H9 (cell line): ENCODE data around the gene JAG2. TPM values are rescaled to one million over a fixed set of nuclear protein-coding genes. Genes with fewer than 3 reads are reported as not detected.

ENCODE experiments used
- DNase-seq: peaks from one replicate; pipeline ENCODE4 v3.0.0-alpha.2; 2017
- H2AFZ ChIP-seq: one replicate; pipeline ENCODE4 v1.6.1; 2013; ENCODE audit warnings: mild to moderate bottlenecking, low read length, control low read depth, moderate library complexity
- H2AK5ac ChIP-seq: 2 replicates; pipeline ENCODE4 v1.6.1; 2013; ENCODE audit warnings: low read length, control low read depth, mixed read lengths; ENCODE audit not compliant: insufficient read length
- H2BK120ac ChIP-seq: one replicate; pipeline ENCODE4 v1.6.1; 2013; ENCODE audit warnings: low read depth, mild to moderate bottlenecking, low read length, control low read depth, inconsistent platforms; ENCODE audit not compliant: poor library complexity, severe bottlenecking
- H2BK12ac ChIP-seq: 2 replicates; pipeline ENCODE4 v1.6.1; 2013; ENCODE audit warnings: low read length, control low read depth, mixed read lengths, low read depth; ENCODE audit not compliant: insufficient read length
- H2BK15ac ChIP-seq: 2 replicates; pipeline ENCODE4 v1.6.1; 2013; ENCODE audit warnings: low read depth, low read length, control low read depth
- H2BK20ac ChIP-seq: one replicate; pipeline ENCODE4 v1.6.1; 2013; ENCODE audit warnings: low read depth, mild to moderate bottlenecking, low read length, control low read depth, inconsistent platforms; ENCODE audit not compliant: poor library complexity, severe bottlenecking
- H2BK5ac ChIP-seq: 2 replicates; pipeline ENCODE4 v1.6.1; 2013; ENCODE audit warnings: low read length, control low read depth, mixed read lengths; ENCODE audit not compliant: insufficient read length
- H3K14ac ChIP-seq: 2 replicates; pipeline ENCODE4 v1.6.1; 2013; ENCODE audit warnings: low read length, control low read depth; ENCODE audit not compliant: insufficient read depth
- H3K18ac ChIP-seq: 2 replicates; pipeline ENCODE4 v1.6.1; 2013; ENCODE audit warnings: low read depth, mild to moderate bottlenecking, mixed read lengths, low read length, control low read depth; ENCODE audit not compliant: insufficient read length
- H3K23ac ChIP-seq: 2 replicates; pipeline ENCODE4 v1.6.1; 2013; ENCODE audit warnings: low read length, control low read depth, mixed read lengths, low read depth; ENCODE audit not compliant: insufficient read length
- H3K23me2 ChIP-seq: 2 replicates; pipeline ENCODE4 v1.6.1; 2013; ENCODE audit warnings: low read depth, mild to moderate bottlenecking, mixed read lengths, low read length, control low read depth; ENCODE audit not compliant: insufficient read length, poor library complexity, severe bottlenecking
- H3K27ac ChIP-seq: 2 replicates; pipeline ENCODE4 v1.5.1; 2013; ENCODE audit warnings: low read length, control low read depth, mixed read lengths, low read depth; ENCODE audit not compliant: insufficient read length
- H3K27me3 ChIP-seq: 2 replicates; pipeline ENCODE4 v1.6.1; 2013; ENCODE audit warnings: low read length, control low read depth, inconsistent platforms; ENCODE audit not compliant: insufficient read depth
- H3K4ac ChIP-seq: 2 replicates; pipeline ENCODE4 v1.6.1; 2013; ENCODE audit warnings: low read depth, mild to moderate bottlenecking, control low read depth, inconsistent platforms, low read length, moderate library complexity
- H3K4me1 ChIP-seq: 2 replicates; pipeline ENCODE4 v1.6.1; 2013; ENCODE audit warnings: low read length, control low read depth, inconsistent platforms; ENCODE audit not compliant: insufficient read depth
- H3K4me2 ChIP-seq: 2 replicates; pipeline ENCODE4 v1.6.1; 2013; ENCODE audit warnings: low read length, control low read depth, mixed read lengths; ENCODE audit not compliant: insufficient read length, insufficient read depth
- H3K56ac ChIP-seq: 2 replicates; pipeline ENCODE4 v1.6.1; 2013; ENCODE audit warnings: low read depth, mild to moderate bottlenecking, mixed read lengths, low read length, control low read depth; ENCODE audit not compliant: insufficient read length
- H3K79me1 ChIP-seq: 2 replicates; pipeline ENCODE4 v1.6.1; 2013; ENCODE audit warnings: low read depth, mild to moderate bottlenecking, moderate library complexity, low read length, control low read depth, inconsistent platforms; ENCODE audit not compliant: insufficient read depth, poor library complexity, severe bottlenecking
- H3K79me2 ChIP-seq: 2 replicates; pipeline ENCODE4 v1.6.1; 2013; ENCODE audit warnings: low read length, control low read depth, inconsistent platforms; ENCODE audit not compliant: insufficient read depth
- H3K9ac ChIP-seq: 2 replicates; pipeline ENCODE4 v1.6.1; 2013; ENCODE audit warnings: low read length, control low read depth, mixed read lengths; ENCODE audit not compliant: insufficient read length; ENCODE audit errors: extremely low read depth
- H3K9me3 ChIP-seq: one replicate; pipeline ENCODE4 v1.6.1; 2013; ENCODE audit warnings: low read depth, low read length, inconsistent platforms; ENCODE audit not compliant: control insufficient read depth
- H3T11ph ChIP-seq: one replicate; pipeline ENCODE4 v1.6.1; 2013; ENCODE audit warnings: mild to moderate bottlenecking, low read length, control low read depth, inconsistent platforms
- H4K20me1 ChIP-seq: one replicate; pipeline ENCODE4 v1.6.1; 2013; ENCODE audit not compliant: control insufficient read depth, insufficient read length, insufficient read depth
- H4K5ac ChIP-seq: 2 replicates; pipeline ENCODE4 v1.6.1; 2013; ENCODE audit warnings: low read depth, mild to moderate bottlenecking, mixed read lengths, low read length, control low read depth; ENCODE audit not compliant: insufficient read length
- H4K8ac ChIP-seq: replicated peaks from 2 replicates; pipeline ENCODE4 v1.6.1; 2013; ENCODE audit warnings: low read length, control low read depth, mixed read lengths, low read depth; ENCODE audit not compliant: insufficient read length
- H4K91ac ChIP-seq: 2 replicates; pipeline ENCODE4 v1.6.1; 2013; ENCODE audit warnings: low read depth, mild to moderate bottlenecking, moderate library complexity, mixed read lengths, low read length, control low read depth; ENCODE audit not compliant: insufficient read length
- H3K27ac Mint-ChIP-seq, 3 experiments: 2 replicates in 2 of 3; 3 replicates in 1 of 3; pipeline ENCODE4 v1.8.0; 2020 to 2021; ENCODE audit warnings: mixed read lengths in 3 of 3, mild to moderate bottlenecking in 1 of 3, moderate library complexity in 1 of 3
- H3K27me3 Mint-ChIP-seq: 2 replicates; pipeline ENCODE4 v1.8.0; 2021; ENCODE audit warnings: low read depth, mild to moderate bottlenecking, moderate library complexity, mixed read lengths
- H3K36me3 Mint-ChIP-seq, 3 experiments: 2 replicates in 2 of 3; 3 replicates in 1 of 3; pipeline ENCODE4 v1.8.0; 2020 to 2021; ENCODE audit warnings: low read depth in 3 of 3, mixed read lengths in 3 of 3; ENCODE audit not compliant: insufficient read depth in 1 of 3
- H3K4me1 Mint-ChIP-seq, 2 experiments: 2 replicates each; pipeline ENCODE4 v1.8.0; 2020; ENCODE audit warnings: mixed read lengths in 2 of 2
- H3K4me3 Mint-ChIP-seq, 2 experiments: 2 replicates in 1 of 2; 3 replicates in 1 of 2; pipeline ENCODE4 v1.8.0; 2020 to 2021; ENCODE audit warnings: mild to moderate bottlenecking in 2 of 2, mixed read lengths in 2 of 2, moderate library complexity in 1 of 2
- H3K9me3 Mint-ChIP-seq, 2 experiments: 2 replicates in 1 of 2; 3 replicates in 1 of 2; pipeline ENCODE4 v1.8.0; 2020; ENCODE audit warnings: mild to moderate bottlenecking in 2 of 2, mixed read lengths in 2 of 2, moderate library complexity in 1 of 2
- CTCF ChIP-seq: fragments of 200-600 bp; sonication (generic); conservative IDR thresholded peaks from 3 replicates; pipeline ENCODE4 v1.8.0; 2021; ENCODE audit warnings: antibody characterized with exemption, mild to moderate bottlenecking
- WGBS: extraction: QIAGEN DNeasy Blood & Tissue Kit; methylation state at CpG from one replicate; pipeline ENCODE4 v1.1.7; 2013; ENCODE audit warnings: missing lambda C conversion rate, low lambda C conversion rate, mixed read lengths; ENCODE audit not compliant: insufficient read length; ENCODE audit errors: extremely low coverage; 5-methylcytosine and 5-hydroxymethylcytosine counted together
- microRNA-seq: library from miRNA; unstranded; fragments of <30 nt; microRNA quantifications from one replicate; pipeline ENCODE4, GENCODE V29; 2020; ENCODE audit warnings: borderline microRNAs expressed
- total RNA-seq: library from RNA; stranded (reverse); gene quantifications from 2 replicates; pipeline ENCODE4 v1.2.1, GENCODE V29; 2021

Gene JAG2
- total RNA-seq, 1 experiment from 2014 or later: 11.4 TPM

- Histone ChIP-seq H4K20me1 (no peaks in the 10 kb centered on the region), H4K5ac (no peak overlapping the region), H3K9ac (no peak overlapping the region), H3T11ph (no peak overlapping the region), H4K8ac (no peak overlapping the region), H3K4me1 (no peaks in the 10 kb centered on the region; the same call in 1 of the 2 replicates), H3K4me2 (no peak overlapping the region), H3K14ac (no peak overlapping the region; the same call in 1 of the 2 replicates), H2BK12ac (no peak overlapping the region), H2BK20ac (no peak overlapping the region), H3K23me2 (peaks cover 13% of the 10 kb centered on the region), H4K91ac (no peak overlapping the region), H2BK5ac (no peak overlapping the region), H3K27me3 (peaks cover 11% of the 10 kb centered on the region; the same call in 1 of the 2 replicates), H3K79me1 (no peaks in the 10 kb centered on the region), H2AK5ac (no peak overlapping the region), H3K79me2 (no peaks in the 10 kb centered on the region), H2AFZ (no peak overlapping the region), H2BK15ac (no peak overlapping the region), H3K9me3 (no peaks in the 10 kb centered on the region), H2BK120ac (no peak overlapping the region), H3K23ac (no peak overlapping the region), H3K18ac (no peak overlapping the region), H3K27ac (no peak overlapping the region), H3K56ac (no peak overlapping the region), H3K4ac (no peak overlapping the region)
- Mint-ChIP-seq H3K36me3 (no peaks in the 10 kb centered on the region; a peak in 1 of 7 replicates), H3K27me3 (peaks cover 67% of the 10 kb centered on the region), H3K9me3 (no peaks in the 10 kb centered on the region; a peak in 1 of 5 replicates), H3K27ac (no peak overlapping the region), H3K4me3 (no peak overlapping the region), H3K4me1 (peaks cover 16 to 22% of the 10 kb centered on the region in 2 experiments)
- TF ChIP-seq CTCF: no peak
- WGBS: no CpG with 5 or more reads among the region's 9 CpGs
- DNase-seq: peak; percentile 29
These were observed 77.5 kb downstream of the JAG2 start for GRCh38 chr14:105091054-105091516.

Small RNA genes lying within 50 kb of the gene (microRNA-seq; reads per million reads assigned to microRNA genes)
- gene MIR6765: not detected

Other genes starting within 250 kb of the JAG2 start
- gene PLD4, start 243.9 kb downstream of the JAG2 start, total RNA-seq: not detected in 2 replicates
- 2.3 and 2.8 TPM in 2 replicates for gene AHNAK2, start 190.4 kb downstream of the JAG2 start, total RNA-seq
- gene CLBA1, start 183.0 kb downstream of the JAG2 start, total RNA-seq: 2.4 and 3.0 TPM in 2 replicates
- 57.7 and 58.5 TPM in 2 replicates for gene CDCA4, start 147.7 kb downstream of the JAG2 start, total RNA-seq
- 0.20 and 0.24 TPM in 2 replicates for gene GPR132, start 103.3 kb downstream of the JAG2 start, total RNA-seq
- 39.0 and 41.1 TPM in 2 replicates for gene NUDT14, start 12.5 kb upstream of the JAG2 start, total RNA-seq
- gene BTBD6, start 79.8 kb upstream of the JAG2 start, total RNA-seq: 22.9 and 23.3 TPM in 2 replicates
- gene BRF1, start 132.2 kb upstream of the JAG2 start, total RNA-seq: 27.0 and 28.3 TPM in 2 replicates
- gene PACS2, start 146.0 kb upstream of the JAG2 start, total RNA-seq: 63.5 and 72.5 TPM in 2 replicates
- gene TEX22, start 229.8 kb upstream of the JAG2 start, total RNA-seq: 0.50 and 0.83 TPM in 2 replicates